GM12878 (cell line): ENCODE measurements around the gene RAD51B. TPM values are rescaled to one million over a fixed set of nuclear protein-coding genes. Genes with fewer than 3 reads are reported as not detected.

Experiments used
- ASH2L ChIP-seq: fragments of 300-600, 200-600 bp; sonication (generic); IDR thresholded peaks from 2 replicates; pipeline ENCODE4 v1.6.1; 2017; ENCODE audit warnings: low read depth, mild to moderate bottlenecking, borderline replicate concordance
- CBFB ChIP-seq: IDR thresholded peaks from 2 replicates; pipeline ENCODE4 v1.6.1; 2016; ENCODE audit warnings: antibody characterized with exemption, low read depth
- CBX5 ChIP-seq: sonication (generic); IDR thresholded peaks from 2 replicates; pipeline ENCODE4 v1.6.1; 2016; ENCODE audit warnings: low read depth, moderate library complexity, mild to moderate bottlenecking, inconsistent platforms
- CREB1 ChIP-seq: IDR thresholded peaks from 2 replicates; pipeline ENCODE4 v1.6.1; 2012; ENCODE audit warnings: low read depth, mild to moderate bottlenecking, inconsistent platforms
- DPF2 ChIP-seq: fragments of 450-650 bp; IDR thresholded peaks from 2 replicates; pipeline ENCODE4 v1.6.1; 2017; ENCODE audit warnings: mild to moderate bottlenecking
- E2F8 ChIP-seq: fragments of 450-650 bp; IDR thresholded peaks from 2 replicates; pipeline ENCODE4 v1.6.1; 2018; ENCODE audit warnings: mild to moderate bottlenecking, low read depth, moderate library complexity; ENCODE audit not compliant: partially characterized antibody
- EED ChIP-seq: sonication (generic); IDR thresholded peaks from 2 replicates; pipeline ENCODE4 v1.6.1; 2016; ENCODE audit warnings: antibody characterized with exemption, low read depth
- EP300 ChIP-seq, 2 experiments: fragments of 150-350 bp in 1 of 2; IDR thresholded peaks; 2 replicates each; pipeline ENCODE4 v1.6.1; 2011 to 2012; ENCODE audit warnings: low read depth in 2 of 2, low read length in 2 of 2, borderline replicate concordance in 1 of 2, improper control_type of control experiment in 1 of 2, inconsistent platforms in 1 of 2; ENCODE audit not compliant: control insufficient read depth in 1 of 2
- EZH2 ChIP-seq: IDR thresholded peaks from 2 replicates; pipeline ENCODE4 v1.6.1; 2012; ENCODE audit warnings: low read depth, mild to moderate bottlenecking, control low read depth, inconsistent platforms, low read length, borderline replicate concordance; ENCODE audit not compliant: control insufficient read depth
- GABPA ChIP-seq: IDR thresholded peaks from 2 replicates; pipeline ENCODE4 v1.6.1; 2014; ENCODE audit warnings: antibody characterized with exemption, low read depth, mild to moderate bottlenecking, inconsistent platforms
- HDGF ChIP-seq: fragments of 450-650 bp; IDR thresholded peaks from 2 replicates; pipeline ENCODE4 v1.6.1; 2016; ENCODE audit warnings: antibody characterized with exemption
- IRF4 ChIP-seq: IDR thresholded peaks from 2 replicates; pipeline ENCODE4 v1.6.1; 2011; ENCODE audit warnings: low read depth, low read length
- JUNB ChIP-seq: IDR thresholded peaks from 2 replicates; pipeline ENCODE4 v1.6.1; 2016; ENCODE audit warnings: antibody characterized with exemption, mild to moderate bottlenecking
- JUND ChIP-seq: IDR thresholded peaks from 2 replicates; pipeline ENCODE4 v1.6.1; 2012; ENCODE audit warnings: low read depth, mild to moderate bottlenecking, low read length, improper control_type of control experiment, moderate library complexity
- NBN ChIP-seq: fragments of 450-650 bp; IDR thresholded peaks from 2 replicates; pipeline ENCODE4 v1.6.1; 2016
- PAX5 ChIP-seq: IDR thresholded peaks from 2 replicates; pipeline ENCODE4 v1.6.1; 2011; ENCODE audit warnings: low read depth, low read length, borderline replicate concordance
- RFX5 ChIP-seq: IDR thresholded peaks from 2 replicates; pipeline ENCODE4 v1.6.1; 2011; ENCODE audit warnings: low read depth, low read length, improper control_type of control experiment
- SIN3A ChIP-seq: IDR thresholded peaks from 2 replicates; pipeline ENCODE4 v1.6.1; 2012; ENCODE audit warnings: low read depth, low read length, improper control_type of control experiment
- SREBF1 ChIP-seq: IDR thresholded peaks from 2 replicates; pipeline ENCODE4 v1.6.1; 2012; ENCODE audit warnings: mild to moderate bottlenecking, low read length
- STAT1 ChIP-seq: fragments of 450-650 bp; conservative IDR thresholded peaks from 2 replicates; pipeline ENCODE4 v1.6.1; 2014; ENCODE audit warnings: antibody characterized with exemption, mild to moderate bottlenecking
- STAT3 ChIP-seq: IDR thresholded peaks from 2 replicates; pipeline ENCODE4 v1.6.1; 2011; ENCODE audit warnings: low read depth, low read length, improper control_type of control experiment
- TARDBP ChIP-seq: IDR thresholded peaks from 2 replicates; pipeline ENCODE4 v1.6.1; 2016; ENCODE audit warnings: borderline replicate concordance
- ZBED1 ChIP-seq: IDR thresholded peaks from 2 replicates; pipeline ENCODE4 v1.6.1; 2016; ENCODE audit warnings: borderline replicate concordance
- ZNF274 ChIP-seq: IDR thresholded peaks from one replicate; pipeline ENCODE4 v1.8.0; 2011; ENCODE audit not compliant: insufficient read length, insufficient read depth
- ZSCAN29 ChIP-seq: fragments of 450-650 bp; IDR thresholded peaks from 2 replicates; pipeline ENCODE4 v1.6.1; 2017; ENCODE audit warnings: mild to moderate bottlenecking, moderate library complexity
- polyA plus RNA-seq, 11 experiments: library from polyadenylated mRNA; depleted of rRNA in 4 of 11; unstranded in 6 of 11; stranded (reverse) in 5 of 11; fragments of >200 nt; fragmentation: Nextera tagmentation in 4 of 11; fragmentation: Illumina TruSeq in 1 of 11; extraction: Ambion mirVana in 4 of 11; extraction: Trizol in 1 of 11; gene quantifications; 1 replicate in 1 of 11; 2 replicates in 10 of 11; pipeline versions ENCODE4 v1.2.1 to v1.2.3, GENCODE V29; 2011 to 2016; ENCODE audit warnings: inconsistent platforms in 2 of 11, missing spikeins in 2 of 11, low read depth in 1 of 11
- total RNA-seq, 4 experiments: library from RNA; depleted of rRNA in 3 of 4; stranded (reverse); fragments of >200 nt in 3 of 4; fragmentation: Illumina TruSeq in 1 of 4; extraction: Trizol in 1 of 4; gene quantifications; 2 replicates each; pipeline versions ENCODE4 v1.2.1 to v1.2.3, GENCODE V29; 2013 to 2021
- TF ChIP-seq, protein P1 (sequence below), 3 experiments: IDR thresholded peaks in 2 of 3; conservative IDR thresholded peaks in 1 of 3; 2 replicates each; pipeline ENCODE4 v1.5.1; 2011; ENCODE audit warnings: low read depth in 3 of 3, low read length in 3 of 3, mild to moderate bottlenecking in 3 of 3, control low read depth in 2 of 3, moderate library complexity in 2 of 3, inconsistent platforms in 1 of 3, mixed read lengths in 1 of 3; ENCODE audit not compliant: control insufficient read depth in 2 of 3, insufficient read depth in 1 of 3; ENCODE audit errors: extremely low read depth in 1 of 3
- TF ChIP-seq, protein P2 (sequence below): IDR thresholded peaks from 2 replicates; pipeline ENCODE4 v1.6.1; 2012; ENCODE audit warnings: low read depth, low read length, improper control_type of control experiment

Gene RAD51B
- total and polyA plus RNA-seq, 10 of the 15 experiments (the other 5 are each of a cell fraction or from before 2014, with no cell fraction given) = 9.8 to 26.8 (median 21.3) TPM

DNA sequence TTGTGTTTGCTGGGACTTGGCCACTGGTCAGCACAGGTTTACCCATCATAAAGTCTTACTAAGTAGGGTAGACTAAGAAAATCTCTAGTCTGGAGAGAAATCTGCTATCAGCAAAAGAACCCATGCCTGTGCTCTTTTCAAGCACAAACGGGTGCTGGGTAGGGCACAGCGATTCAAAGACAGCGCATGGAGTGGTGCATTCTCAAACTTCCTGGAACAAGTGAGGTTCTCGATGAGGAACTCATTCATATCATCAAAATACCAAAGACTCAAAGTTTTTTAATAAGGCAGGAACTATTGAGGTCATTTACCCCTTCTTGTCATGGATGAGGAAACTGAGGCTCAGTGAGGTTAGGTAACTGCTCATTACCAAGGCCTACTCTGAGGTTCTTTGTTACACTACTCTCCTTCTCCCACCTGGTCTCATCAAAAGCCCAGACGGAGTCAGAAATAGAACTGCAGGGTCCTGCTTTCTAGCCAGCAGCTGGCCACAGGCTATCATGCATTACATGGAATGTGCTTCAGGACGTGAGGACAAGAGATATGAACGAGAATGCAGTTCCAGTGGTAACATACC is 583.0 kb downstream of the RAD51B start (continued):
- TF ChIP-seq DPF2 = no peak
- no peak for TF ChIP-seq ZNF274
- no peak for TF ChIP-seq CBX5
- TF ChIP-seq HDGF = no peak
- TF ChIP-seq ZSCAN29 = no peak
- no peak for TF ChIP-seq PAX5
- TF ChIP-seq, protein P1, sequence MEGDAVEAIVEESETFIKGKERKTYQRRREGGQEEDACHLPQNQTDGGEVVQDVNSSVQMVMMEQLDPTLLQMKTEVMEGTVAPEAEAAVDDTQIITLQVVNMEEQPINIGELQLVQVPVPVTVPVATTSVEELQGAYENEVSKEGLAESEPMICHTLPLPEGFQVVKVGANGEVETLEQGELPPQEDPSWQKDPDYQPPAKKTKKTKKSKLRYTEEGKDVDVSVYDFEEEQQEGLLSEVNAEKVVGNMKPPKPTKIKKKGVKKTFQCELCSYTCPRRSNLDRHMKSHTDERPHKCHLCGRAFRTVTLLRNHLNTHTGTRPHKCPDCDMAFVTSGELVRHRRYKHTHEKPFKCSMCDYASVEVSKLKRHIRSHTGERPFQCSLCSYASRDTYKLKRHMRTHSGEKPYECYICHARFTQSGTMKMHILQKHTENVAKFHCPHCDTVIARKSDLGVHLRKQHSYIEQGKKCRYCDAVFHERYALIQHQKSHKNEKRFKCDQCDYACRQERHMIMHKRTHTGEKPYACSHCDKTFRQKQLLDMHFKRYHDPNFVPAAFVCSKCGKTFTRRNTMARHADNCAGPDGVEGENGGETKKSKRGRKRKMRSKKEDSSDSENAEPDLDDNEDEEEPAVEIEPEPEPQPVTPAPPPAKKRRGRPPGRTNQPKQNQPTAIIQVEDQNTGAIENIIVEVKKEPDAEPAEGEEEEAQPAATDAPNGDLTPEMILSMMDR (IDR thresholded peaks at IDR 0.05 in 2 of 3, conservative IDR thresholded peaks at IDR 0.05 in 1 of 3; ENCODE audit: control insufficient read depth in 2 of 3, extremely low read depth in 1 of 3, insufficient read depth in 1 of 3, low read depth in 3 of 3, low read length in 3 of 3) = no peak
- no peak for TF ChIP-seq IRF4
- no peak for TF ChIP-seq STAT1
- 0 out of 2 replicates have a peak, but pooled peaks have one; percentile 43 for TF ChIP-seq EED
- TF ChIP-seq SREBF1 = no peak
- TF ChIP-seq NBN = no peak
- no peak for TF ChIP-seq TARDBP
- TF ChIP-seq ZBED1 = peak; percentile 40; the same call in 1 of the 2 replicates
- TF ChIP-seq E2F8 = no peak
- TF ChIP-seq JUNB = no peak
- 0 out of 4 replicates have a peak, but pooled peaks of 1 of the 2 experiments have one; percentile 1 for TF ChIP-seq EP300 (IDR thresholded peaks at IDR 0.05; ENCODE audit: borderline replicate concordance in 1 of 2, control insufficient read depth in 1 of 2, low read depth in 2 of 2, low read length in 2 of 2)
- no peak for TF ChIP-seq JUND
- TF ChIP-seq ASH2L = no peak
- no peak for TF ChIP-seq RFX5
- 0 out of 2 replicates have a peak, but pooled peaks have one; percentile 31 for TF ChIP-seq CREB1
- TF ChIP-seq, protein P2, sequence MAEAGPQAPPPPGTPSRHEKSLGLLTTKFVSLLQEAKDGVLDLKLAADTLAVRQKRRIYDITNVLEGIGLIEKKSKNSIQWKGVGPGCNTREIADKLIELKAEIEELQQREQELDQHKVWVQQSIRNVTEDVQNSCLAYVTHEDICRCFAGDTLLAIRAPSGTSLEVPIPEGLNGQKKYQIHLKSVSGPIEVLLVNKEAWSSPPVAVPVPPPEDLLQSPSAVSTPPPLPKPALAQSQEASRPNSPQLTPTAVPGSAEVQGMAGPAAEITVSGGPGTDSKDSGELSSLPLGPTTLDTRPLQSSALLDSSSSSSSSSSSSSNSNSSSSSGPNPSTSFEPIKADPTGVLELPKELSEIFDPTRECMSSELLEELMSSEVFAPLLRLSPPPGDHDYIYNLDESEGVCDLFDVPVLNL = no peak
- no peak for TF ChIP-seq CBFB
- TF ChIP-seq SIN3A = no peak
- TF ChIP-seq GABPA = no peak
- no peak for TF ChIP-seq STAT3
- no peak for TF ChIP-seq EZH2
